HT-29 (cell line): ENCODE data around the gene IGF1R. TPM values are rescaled to one million over a fixed set of nuclear protein-coding genes. Genes with fewer than 3 reads are reported as not detected.

Experiments used
- DNase-seq: peaks from one replicate; pipeline ENCODE4 v3.0.0-alpha.2; 2015; ENCODE audit warnings: low spot score
- total RNA-seq: library from RNA; depleted of rRNA; stranded (reverse); fragments of >200 nt; shearing (Covaris generic); gene quantifications from 2 replicates; pipeline ENCODE4 v1.2.3, GENCODE V29; 2014

IGF1R gene
- total RNA-seq, 1 experiment from 2014 or later: 33.2 TPM

DNA sequence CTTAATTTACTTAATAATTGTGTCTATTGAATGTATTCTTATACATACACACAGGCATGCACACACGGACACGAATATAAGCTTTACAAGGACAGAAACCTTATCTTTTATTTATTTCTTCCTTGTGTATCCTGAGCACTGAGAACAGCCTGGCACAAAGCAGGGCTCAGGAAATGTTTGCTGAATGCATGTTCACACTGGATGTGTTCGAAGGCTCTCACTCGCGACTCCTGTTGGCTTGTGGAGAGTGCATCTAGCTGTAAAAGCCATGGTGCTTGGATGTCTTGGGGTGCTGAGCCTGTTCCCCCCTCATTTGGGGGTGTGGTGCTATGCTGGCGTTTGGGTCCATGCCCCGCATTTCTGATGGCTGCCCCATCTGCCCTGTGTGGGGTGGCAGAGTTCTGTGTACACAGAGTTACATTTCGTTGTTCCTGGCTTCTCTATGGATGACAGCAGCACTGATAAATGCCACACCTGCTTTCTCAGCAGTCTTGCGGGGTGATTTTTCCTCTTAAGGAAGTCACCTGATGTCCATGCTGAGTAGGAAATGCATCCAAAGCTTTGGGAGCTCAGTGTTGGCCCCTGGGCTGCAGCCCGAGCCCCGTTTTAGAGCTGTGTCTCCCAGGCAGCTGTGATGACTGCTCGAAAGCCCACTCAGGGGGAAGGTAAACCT lies 148.5 kb downstream of the IGF1R start:
- no peak for DNase-seq

DNA sequence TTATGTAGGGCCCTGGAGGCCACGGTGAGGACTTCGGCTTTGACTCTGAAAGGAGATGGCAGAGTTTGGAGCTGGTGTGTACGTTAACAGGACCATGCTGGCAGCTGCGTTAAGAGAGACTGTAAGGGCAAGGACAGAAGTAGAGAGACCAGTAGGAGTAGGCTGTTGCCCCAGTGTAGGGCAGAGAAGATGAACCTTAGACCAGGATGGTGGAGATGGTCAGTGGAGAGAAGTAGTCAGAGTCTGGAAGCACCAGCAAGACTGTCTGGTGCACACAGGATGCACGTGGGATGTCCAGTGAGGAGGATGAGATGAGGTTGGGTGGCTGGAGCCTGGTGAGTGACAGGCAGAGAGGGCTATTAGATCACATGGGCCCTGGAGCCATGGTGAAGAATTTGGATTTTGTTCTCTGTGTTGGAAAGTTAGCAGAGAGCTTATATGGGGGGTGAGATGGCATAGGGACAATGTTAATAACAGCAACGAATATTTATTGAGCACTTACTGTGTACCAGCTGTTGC lies 150.1 kb downstream of the IGF1R start:
- no peak for DNase-seq

DNA sequence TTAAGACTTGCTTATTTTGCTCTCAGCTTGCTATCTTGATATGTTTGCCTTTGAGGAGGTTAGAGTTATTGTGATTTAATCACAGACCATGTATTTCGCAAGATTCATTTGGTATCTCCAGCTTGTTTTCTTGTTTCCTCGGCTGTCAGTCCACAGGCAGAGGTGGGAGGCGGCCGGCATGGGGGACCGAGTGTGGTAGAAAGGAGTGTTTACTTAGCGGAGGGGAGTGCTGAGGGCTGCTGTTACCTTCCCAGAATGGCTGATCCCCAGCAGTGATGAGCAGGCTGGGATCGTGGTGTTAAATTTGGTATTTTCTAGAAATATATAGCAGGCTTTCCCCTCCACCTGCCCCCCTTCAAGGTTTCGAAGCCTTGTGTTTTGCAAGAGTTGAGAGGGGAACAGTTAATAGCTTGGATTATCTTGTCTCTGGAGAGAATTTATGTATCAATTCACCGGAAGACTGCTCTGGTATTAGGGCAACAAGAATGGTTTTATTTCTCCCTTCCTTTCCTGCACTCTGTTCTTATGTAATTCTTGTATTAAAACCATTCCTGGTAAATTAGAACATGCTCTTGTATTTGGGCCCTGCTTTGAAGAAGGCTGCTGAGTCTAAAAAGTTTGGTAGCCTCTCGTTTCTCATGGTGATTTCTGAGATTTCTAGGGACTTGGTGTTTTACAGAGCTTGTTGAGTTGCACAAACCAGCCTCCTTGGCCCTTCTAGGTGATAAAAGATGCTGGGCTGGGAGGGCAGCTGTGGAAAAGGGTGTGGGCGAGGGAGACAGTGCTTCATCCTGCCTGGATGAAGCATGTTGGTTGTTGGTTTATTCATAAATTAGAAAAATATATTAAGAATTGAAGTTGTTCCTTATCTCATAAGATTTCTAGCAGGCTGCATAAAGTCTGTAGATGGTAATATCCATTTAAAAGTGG lies 151.4 kb downstream of the IGF1R start:
- DNase-seq: peak; percentile 57

GRCh38 chr15:98800437-98801233 lies 152.3 kb downstream of the IGF1R start:
- DNase-seq: peak; percentile 85

- no peak for DNase-seq
Measured at GRCh38 chr15:98801234-98801561, 152.9 kb downstream of the IGF1R start.

DNA sequence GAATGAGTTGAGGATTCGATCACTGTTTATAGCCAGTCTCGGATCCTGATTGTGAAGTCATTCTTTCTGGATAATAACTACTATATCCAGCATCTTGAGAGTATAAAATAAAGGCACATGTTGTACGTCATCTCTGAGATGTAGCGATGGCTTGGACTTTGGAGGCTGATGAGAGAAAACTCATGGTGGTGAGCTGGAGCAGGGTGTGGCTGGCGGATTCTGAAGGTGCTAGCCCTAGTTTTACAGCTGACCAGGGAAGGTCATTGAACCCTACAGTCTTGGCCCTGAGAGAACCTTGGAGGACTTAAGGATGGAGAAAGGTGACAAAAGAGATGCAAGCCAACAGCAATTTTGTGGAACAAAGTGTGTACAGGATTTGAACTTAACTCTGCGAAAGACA lies 153.8 kb downstream of the IGF1R start:
- DNase-seq: no peak

GRCh38 chr15:98803228-98804056 lies 155.1 kb downstream of the IGF1R start:
- no peak for DNase-seq

DNA sequence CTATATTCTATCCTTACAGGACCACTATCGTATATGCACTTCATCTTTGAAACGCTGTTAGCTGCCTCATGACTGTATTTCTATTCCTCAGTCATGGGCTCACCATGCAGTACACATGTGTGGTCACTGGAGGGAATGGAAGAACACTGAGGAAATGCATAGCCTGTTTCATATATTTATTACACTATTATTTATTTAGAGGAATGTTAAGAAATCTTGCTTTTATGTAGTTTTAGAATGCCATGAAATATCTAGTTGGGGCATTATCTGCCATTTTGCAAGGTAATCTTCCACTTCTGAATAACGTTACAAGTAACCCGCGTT lies 155.7 kb downstream of the IGF1R start:
- no peak for DNase-seq

DNA sequence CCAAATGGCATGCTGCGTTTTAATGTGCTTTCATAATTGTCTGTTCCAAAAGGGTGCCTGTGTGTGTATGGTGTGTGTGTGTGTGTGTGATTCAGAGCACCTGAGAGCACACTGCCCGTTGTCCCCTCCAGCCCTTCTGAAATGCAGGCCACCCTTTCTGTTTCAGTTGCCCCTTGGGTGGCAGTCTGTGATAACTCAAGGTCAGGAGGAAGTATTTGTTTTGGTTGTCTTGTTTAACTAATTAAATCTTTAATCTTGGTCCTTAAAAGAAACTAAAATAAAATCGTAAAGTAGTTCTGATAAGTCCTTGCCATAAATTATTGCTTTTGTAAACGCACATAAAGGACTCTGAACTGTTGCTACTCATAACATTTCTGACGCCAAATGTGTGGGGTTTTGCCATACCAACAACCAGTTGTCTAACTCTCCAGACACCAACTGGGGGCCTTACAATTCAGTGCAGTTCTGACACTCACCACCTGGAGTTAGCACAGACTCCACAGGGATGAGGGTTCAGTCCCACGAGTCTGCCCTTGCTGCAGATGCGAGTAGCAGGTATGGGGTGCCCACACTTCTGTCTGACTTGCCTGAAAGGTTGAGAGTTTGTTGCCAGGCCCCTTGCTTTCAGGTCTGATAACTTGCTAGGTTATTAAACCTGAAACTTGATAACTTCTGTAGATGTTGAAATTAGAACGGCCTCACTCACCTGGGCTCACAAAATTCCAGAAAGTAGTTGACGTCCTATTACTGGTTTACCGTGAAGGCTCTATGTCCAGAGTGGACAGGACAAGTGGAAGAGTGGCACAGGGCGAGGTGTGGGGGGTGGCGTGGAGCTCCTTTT lies 157.3 kb downstream of the IGF1R start:
- peak; percentile 73 for DNase-seq

DNA sequence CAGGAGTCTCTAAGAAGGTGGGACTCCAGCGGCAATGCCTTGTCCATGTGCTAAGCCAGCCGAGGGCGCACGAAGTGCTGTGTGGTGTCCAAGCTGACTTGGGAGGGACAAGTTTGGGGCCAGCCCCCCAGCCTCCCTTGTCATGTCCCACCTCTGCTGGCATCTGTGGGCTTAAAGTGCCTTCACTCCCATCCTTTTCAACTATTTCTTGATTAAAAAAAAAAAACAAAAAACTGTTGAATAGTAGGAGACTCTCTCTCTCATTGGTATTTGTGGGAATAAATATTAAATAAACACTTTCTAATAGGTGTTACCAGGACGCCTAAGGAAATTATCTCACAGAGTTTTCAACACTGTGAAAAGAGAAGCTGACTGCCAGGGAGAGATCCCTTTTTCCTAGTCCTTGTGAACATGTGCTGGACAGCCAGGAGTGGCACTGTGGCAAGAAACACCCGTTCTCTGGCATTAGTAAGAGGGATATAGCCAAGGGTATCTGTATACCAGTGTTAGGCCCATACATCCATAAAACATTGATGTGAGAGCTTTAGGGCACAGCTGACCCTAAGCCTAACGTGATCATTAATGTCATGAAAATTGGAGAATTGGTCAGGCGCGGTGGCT lies 158.0 kb downstream of the IGF1R start:
- DNase-seq: no peak

DNA sequence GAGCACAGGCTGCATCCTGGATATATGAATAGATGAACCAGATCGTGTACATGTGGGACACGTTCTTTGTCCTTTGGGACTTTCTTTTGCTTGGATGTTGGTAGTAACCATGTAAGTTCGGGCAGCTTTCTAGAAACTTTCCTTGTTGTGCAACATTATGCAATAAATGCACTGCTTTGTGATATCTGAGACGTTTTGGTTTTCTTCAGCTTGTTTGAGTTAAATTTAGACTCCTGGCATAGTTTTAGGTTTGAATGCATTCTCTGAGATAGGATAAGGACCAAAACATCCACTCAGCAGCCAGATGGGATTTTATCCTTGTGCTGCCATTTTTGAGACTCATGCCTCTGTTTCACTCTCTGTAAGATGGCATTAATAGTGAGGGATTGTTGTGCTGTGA lies 158.9 kb downstream of the IGF1R start:
- no peak for DNase-seq

DNA sequence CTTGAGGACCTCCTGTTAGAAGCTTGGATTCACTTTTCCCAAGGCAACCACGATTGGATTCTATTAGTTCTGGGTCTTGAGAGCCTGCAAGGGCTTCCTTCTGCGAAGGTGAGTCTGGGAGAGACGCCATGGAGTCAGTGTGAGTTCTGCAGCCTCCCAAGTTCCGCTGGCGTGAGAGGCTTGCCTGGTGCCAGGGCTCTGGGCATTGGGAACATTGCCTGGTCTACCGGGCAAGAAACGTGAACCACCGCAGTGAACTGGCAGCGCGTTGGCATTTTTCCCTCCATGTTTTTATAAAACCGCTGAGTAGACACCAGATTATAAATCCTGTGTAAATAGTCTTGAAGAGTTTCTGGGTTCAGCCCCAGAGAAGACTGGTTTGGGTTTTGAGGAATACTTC lies 160.9 kb downstream of the IGF1R start:
- no peak for DNase-seq

DNA sequence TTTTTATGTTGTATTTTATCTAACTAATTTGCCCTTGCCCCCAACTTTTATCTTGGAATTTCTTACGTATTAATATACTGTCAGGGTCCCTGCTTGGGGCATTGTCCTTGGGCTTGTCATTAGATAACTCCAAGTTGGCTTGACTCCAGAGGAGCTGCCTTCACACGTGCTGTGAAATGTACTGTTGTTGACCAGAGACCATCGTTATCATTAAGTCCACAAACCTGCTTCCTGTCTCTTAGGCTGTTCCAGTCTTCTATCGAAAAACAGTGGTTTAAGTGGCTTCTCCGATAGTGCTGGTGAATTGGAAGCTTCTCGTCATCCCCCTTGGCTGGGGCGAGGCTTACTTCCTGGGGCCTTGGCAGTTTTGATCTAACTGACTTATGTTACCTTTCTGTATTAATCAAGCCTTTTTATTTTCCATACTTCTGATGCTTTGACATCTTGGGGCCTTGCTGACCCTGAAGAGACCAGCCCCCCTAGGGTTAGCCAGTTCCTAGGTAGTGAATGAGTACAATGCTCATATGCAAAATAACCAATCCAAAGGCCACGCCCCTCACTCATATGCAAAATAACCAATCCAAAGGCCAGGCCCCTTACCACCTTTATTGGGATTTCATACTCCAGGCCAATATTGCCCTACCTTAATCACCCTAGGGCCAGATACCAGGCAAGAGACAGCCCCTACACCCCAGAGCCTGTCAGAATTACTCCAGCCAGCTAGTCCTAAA lies 164.5 kb downstream of the IGF1R start:
- no peak for DNase-seq

DNA sequence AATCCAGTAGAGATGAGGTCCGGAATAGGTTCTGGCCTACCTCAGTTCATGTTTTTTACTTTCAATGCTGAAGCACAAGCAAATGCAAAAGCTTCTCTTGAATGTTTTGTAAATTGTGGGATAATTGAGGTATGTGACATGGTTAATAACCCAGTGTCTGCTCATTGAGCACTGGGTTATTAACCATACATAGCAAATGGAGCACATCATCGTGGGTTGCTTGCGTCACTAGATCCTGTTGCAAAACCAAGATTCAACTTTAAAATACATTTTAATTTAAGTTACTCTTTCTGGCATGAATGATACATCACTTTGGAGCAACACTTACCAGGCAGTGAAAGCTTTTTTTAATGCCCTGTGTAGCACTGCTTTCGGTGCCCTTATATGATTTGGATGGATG lies 165.6 kb downstream of the IGF1R start:
- DNase-seq: no peak

DNA sequence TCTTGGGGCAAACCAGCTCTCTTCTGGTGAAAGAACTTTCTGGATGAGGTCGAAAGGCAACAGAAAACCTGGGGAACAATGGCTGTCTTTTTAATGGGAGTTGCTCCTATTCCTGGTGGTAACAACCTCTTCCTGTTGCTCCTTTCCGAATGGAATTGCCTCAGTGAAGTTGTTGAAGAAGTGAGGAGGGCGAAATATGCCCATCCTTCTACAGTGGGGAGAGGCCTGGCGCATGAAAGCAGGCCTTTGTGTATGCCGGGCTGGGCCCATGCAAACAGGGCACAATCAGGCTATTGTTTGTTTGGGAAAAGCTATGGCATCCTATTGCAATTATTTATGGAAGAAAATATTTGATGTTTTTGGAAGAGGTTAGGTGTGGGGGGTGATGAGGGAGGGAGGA lies 166.9 kb downstream of the IGF1R start:
- DNase-seq: no peak

DNA sequence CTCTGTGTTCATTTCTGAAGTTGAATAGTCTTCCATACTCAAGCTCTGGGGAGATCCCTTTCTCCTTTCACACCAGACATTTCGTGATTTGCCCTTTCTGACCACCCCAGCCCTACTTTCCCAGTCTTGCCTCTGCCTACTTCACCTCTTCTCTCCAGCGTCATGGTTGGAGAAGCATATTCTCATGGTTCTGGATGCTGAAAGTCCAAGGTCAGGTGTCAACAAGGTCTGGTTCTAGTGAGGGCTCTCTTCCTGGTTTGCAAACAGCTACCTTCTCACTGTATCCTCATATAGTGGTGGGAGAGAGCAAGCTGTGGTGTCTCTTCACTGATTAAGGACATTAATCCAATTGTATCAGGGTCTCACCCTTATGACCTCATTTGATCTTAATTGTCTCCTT lies 169.4 kb downstream of the IGF1R start:
- DNase-seq: no peak

DNA sequence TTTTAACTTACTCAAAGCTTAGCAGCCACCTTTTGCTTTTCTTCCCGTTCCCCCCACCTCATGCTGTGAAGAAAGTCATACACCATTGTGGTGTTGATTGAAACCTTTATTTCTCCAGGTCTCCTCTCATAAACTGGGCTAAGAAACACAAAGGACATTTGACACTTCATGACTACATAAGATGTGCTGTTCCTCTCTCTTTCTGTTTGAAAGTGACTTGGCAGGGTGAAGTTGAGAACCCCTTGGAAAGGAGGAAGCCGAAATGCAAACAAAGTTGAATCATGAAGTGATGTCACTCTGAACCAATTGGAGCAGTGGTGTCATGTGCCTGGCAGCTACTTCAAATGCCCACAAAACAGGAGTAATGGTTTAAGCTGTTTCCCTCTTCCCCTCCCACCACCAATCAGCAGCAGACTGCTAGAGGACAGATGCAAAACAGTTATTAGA lies 174.7 kb downstream of the IGF1R start:
- no peak for DNase-seq

DNA sequence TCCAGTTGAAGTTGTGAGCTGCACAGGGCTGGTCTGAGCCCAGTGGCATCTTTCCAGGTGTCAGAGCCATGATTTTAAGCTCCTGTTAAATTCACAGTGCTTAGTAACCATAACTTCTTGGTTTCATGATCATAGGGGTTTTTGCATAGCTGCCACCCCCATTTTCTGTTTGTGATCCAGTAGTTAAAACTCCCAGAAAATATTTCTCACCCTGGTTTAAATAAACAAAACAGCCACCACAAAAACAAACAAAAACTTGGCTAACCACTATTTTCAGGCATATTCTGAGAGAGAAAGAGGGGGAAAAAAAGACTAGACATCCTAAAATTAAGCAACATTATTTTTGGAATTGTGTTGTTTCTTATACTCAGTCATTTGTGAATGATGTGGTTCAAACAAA lies 175.3 kb downstream of the IGF1R start:
- DNase-seq: no peak

DNA sequence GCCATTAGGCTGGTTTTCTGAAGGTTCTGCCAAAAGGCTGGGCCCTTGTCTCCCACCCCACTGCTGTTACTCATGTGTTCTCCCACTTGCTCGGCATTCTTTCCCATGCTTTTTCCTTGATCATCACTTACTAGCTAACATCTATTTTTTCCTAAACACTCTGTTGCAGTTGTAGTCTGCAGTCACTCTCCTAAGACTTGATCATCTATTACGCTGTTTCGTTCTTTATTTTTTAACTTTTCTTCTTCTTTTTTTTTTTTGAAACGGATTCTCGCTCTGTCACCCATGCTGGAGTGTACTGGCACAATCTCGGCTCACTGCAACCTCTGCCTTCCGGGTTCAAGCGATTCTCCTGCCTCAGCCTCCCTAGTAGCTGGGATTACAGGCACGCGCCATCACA lies 176.3 kb downstream of the IGF1R start:
- no peak for DNase-seq
